ENCODE data around the gene SKOR2.

GRCh38 chr18:47251289-47252120 lies at the start of gene SKOR2:
- TF ChIP-seq CTCF (IDR thresholded peaks at IDR 0.05) (no peak), EZH2 (IDR thresholded peaks at IDR 0.05) (peak; percentile 98)
